Keratinocyte (primary cell): ENCODE measurements around the gene STX3.

Experiments
- CTCF ChIP-seq, 3 experiments: IDR thresholded peaks in 1 of 3; conservative IDR thresholded peaks in 1 of 3; optimal IDR thresholded peaks in 1 of 3; 2 replicates in 2 of 3; 3 replicates in 1 of 3; pipeline versions ENCODE3 to v1.5.1; 2011; ENCODE audit warnings: low read length in 3 of 3, mild to moderate bottlenecking in 3 of 3, moderate library complexity in 2 of 3, control low read depth in 1 of 3, inconsistent platforms in 1 of 3; ENCODE audit not compliant: insufficient read depth in 2 of 3; ENCODE audit errors: extremely low read depth in 1 of 3
- EZH2 ChIP-seq: IDR thresholded peaks from one replicate; pipeline ENCODE4 v1.6.1; 2012; ENCODE audit warnings: inconsistent platforms, mild to moderate bottlenecking, low read length, moderate library complexity

- no peak for TF ChIP-seq CTCF (optimal IDR thresholded peaks at IDR 0.05 in 1 of 3, IDR thresholded peaks at IDR 0.05 in 1 of 3, conservative IDR thresholded peaks at IDR 0.05 in 1 of 3; ENCODE audit: extremely low read depth in 1 of 3, insufficient read depth in 2 of 3, low read length in 3 of 3)
- TF ChIP-seq EZH2, result no peak
These were observed 22.9 kb downstream of the STX3 start for GRCh38 chr11:59778122-59778521.
